HG03432 (cell line): ENCODE results near the gene KCNIP3.

Experiments
- ATAC-seq: cut with Tn5 transposase; IDR thresholded peaks from one replicate; pipeline ENCODE4 v1.9.1; 2021; ENCODE audit warnings: mild to moderate bottlenecking, moderate library complexity; ENCODE audit not compliant: unreplicated experiment

The KCNIP3 gene

DNA sequence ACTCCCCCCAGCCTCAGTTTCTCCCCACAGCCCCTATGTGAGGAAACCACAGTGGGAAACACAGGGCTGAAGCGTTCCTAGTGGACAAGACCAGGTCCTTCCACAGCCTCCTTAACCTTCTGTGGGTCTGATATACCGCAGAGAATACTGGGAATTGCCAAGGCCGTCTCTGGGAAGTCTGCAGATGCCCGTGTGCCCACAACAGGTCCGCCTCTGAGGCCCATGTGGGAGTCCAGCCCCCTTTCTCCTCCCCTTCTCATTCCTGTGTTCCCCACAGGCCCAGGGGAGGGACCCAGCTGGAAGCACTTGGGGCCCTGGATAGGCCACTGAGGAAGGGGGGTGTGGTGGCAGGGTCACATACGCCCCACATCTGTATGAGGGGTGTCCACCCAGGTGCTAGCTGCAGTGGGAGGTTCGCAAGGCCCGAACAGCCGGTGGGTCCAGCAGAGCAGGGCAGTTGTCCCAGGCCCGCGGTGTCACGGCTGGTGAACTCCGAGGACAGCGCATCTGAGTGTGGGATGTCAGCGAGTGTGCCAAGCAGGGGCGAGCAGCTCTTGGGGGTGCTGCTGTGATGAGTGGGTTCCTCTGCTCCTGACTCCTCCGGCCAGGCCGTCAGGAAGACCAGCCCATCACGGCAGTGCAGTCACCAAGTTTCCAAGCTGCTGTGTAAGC is 2.4 kb upstream of the KCNIP3 start:
- no peak for ATAC-seq

GRCh38 chr2:95295376-95295775 is 1.8 kb upstream of the KCNIP3 start:
- no peak for ATAC-seq

DNA sequence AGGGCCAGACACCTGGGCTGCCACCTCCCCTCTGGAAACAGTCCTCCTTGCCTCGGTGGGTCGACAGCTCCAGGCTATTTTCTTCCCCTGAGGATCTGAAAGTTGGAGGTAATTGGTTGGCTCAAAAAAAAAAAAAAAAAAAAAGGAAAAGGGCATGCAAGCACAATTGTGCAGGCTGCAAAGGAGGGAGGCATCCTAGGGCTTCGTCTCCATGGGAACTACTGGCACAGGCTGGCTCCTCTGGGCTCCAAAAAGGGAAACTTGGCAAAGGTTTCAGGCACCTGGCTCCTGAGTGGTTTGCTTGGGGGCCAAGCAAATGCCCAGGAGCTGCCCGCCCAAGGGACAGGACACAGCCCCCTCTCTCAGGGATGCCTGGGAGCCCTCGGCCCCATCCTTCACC is 1.1 kb upstream of the KCNIP3 start:
- no peak for ATAC-seq

GRCh38 chr2:95297639-95298395 is 670 bp downstream of the KCNIP3 start:
- ATAC-seq: no peak

DNA sequence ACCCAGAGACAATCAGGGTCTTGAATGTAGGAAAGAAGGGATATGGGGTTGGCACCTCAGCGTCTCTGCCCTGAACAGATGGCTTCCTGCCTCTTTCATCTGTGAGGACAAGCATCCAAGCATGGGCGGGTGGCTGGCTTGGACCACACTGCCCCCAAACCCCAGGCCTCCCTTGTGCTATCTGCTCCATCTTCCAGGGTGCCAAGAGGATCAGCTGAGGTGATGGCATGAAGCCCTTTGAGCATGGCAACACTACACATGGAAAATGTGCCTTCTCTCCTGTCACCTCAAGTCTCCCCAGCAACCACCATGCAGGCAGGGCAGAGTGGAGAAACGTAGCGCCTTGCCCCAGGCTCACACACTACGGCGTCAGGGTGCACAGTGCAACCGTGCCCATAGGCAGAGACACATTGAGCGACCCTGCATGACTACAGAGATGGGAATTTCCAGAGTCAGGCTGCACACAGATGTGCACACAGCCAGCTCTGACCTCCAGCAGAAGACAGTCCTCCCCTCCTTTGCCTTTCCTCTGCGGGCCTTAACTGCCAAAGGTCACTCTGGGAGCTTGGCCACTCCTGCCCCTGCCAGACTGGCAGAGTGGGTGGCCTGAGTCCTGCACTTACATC is 1.5 kb downstream of the KCNIP3 start:
- no peak for ATAC-seq

GRCh38 chr2:95299961-95300360 is 2.8 kb downstream of the KCNIP3 start:
- no peak for ATAC-seq

- peak; percentile 45 for ATAC-seq
Observed at GRCh38 chr2:95300450-95300849, 3.3 kb downstream of the KCNIP3 start.

DNA sequence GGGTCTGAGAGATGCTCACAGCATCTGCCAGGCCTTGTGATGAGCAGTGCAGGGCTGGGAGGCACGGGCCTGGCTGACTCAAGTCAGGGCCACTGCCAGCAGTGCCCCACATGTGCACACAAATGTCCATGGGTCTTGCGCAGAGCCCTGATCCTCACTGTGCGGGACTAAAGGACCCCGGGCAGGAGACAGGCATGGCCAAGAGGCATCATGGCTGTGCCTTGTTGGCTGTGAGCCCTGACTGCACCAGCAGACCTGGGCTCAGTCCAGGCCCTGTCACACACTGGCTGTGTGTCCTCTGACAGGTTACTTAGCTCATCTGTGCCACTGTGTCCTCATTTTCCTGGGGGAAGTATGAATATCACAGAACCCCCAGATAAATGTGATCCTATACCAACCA is 4.0 kb downstream of the KCNIP3 start:
- no peak for ATAC-seq

- ATAC-seq: no peak
Observed at GRCh38 chr2:95301876-95302641, 4.9 kb downstream of the KCNIP3 start.

- ATAC-seq: no peak
Observed at GRCh38 chr2:95303191-95303919, 6.2 kb downstream of the KCNIP3 start.

GRCh38 chr2:95305380-95306061 is 8.4 kb downstream of the KCNIP3 start:
- no peak for ATAC-seq

DNA sequence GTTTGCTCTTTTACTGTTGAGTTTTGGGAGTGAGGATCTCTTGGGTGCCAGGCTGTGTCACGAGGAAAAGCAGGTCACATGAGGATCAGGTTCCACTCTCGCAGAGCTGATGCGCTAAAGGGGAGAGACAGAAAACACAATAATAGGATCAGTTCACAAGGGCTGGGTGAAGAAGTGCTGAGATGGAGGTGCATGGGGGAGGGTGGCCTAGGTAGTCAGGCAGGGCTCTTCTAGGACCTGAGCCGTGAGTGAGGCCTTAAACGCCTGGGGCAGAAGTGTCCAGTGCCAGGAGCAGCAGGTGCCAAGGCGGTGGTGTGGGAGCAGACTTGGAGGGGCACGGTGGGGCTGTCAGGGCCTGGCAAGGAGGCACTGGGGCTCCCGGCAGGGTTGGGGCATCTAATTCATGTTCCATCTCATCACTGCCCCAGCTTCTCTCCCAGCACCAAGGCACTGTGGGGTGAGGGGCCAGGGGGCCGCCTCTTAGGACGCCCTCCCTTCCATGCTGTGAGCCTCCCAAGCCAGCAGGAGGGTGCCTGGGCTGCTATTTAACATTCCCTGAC is 9.3 kb downstream of the KCNIP3 start:
- no peak for ATAC-seq

GRCh38 chr2:95307036-95307435 is 9.9 kb downstream of the KCNIP3 start:
- no peak for ATAC-seq

DNA sequence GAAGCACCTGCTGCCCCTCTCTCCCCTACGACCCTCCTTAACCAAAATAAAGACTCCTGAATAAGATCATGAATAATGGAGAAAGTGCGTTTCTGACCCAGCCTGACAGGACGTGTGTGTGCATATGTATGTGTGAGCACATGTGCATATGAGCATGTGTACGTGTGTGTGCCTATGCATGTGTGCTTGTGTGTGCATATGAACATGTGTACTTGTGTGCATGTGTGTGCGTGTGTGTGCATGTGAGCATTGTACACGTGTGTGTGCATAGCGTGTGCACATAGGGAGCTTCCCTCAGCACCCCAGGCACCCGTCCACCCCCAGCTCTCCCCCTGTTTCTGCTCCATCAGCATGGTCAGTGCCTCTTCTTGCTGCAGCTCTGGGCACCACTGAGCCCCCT is 10.7 kb downstream of the KCNIP3 start:
- ATAC-seq: no peak

DNA sequence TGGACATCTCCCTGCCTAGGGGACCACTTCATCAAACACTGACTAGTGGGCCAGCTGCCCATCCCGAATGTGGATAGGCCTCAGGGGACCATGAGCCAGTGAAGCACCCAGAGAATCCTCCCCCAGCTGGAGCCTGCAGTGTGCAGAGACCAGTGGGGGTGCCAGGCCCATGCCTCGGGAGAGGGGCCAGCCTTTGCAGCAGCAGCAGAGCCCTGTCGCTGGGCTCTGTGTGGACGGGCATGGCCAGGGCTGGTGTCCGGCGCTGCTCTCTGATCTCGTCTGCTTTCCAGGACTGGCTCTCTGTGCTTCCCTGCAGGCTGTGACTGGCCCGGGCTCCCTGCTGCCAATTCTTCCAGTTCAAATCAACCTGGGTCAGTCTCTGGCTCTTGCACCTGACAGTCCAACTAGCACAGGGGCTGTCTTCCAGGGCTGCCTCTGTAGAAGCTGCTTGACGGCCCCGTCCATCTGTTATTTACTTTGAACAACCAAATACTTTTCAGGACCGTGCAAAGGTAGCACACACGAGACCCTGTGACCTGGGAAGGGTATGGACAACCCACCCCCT is 11.4 kb downstream of the KCNIP3 start:
- ATAC-seq: no peak

- no peak for ATAC-seq
Observed at GRCh38 chr2:95309599-95309998, 12.5 kb downstream of the KCNIP3 start.

DNA sequence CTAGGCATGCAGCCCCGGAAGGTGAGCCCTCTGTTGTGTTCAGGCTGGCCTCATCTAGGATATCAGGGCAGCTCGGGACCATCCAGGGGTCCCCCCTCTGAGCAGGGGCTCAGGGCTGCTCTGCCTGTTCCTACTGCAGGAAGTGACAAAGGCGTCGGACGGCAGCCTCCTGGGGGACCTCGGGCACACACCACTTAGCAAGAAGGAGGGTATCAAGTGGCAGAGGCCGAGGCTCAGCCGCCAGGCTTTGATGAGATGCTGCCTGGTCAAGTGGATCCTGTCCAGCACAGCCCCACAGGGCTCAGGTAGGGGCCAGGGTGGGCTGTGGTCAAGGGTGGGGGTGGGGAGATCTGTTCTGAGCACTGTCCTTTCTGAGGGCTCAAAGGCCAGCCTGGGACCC is 13.1 kb downstream of the KCNIP3 start:
- no peak for ATAC-seq

DNA sequence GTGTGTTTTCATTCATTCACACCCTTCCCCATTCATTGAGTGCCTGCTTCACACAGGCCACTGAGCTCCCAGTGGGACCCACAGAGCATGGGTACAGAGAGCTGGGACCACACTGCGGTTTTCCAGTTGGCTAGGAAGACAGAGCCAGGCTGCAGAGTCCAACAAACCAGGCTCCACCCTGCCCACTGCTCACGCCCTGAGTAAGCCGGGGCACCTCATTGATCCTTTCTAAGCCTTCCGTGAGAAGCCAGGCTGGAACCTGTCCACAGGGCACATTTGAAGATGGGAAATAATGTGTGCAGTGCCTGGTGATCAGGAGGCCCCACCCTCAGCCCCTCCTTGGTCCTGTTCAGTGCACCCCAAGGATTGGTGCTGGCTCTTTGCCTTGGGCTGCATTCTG is 13.5 kb downstream of the KCNIP3 start:
- no peak for ATAC-seq

DNA sequence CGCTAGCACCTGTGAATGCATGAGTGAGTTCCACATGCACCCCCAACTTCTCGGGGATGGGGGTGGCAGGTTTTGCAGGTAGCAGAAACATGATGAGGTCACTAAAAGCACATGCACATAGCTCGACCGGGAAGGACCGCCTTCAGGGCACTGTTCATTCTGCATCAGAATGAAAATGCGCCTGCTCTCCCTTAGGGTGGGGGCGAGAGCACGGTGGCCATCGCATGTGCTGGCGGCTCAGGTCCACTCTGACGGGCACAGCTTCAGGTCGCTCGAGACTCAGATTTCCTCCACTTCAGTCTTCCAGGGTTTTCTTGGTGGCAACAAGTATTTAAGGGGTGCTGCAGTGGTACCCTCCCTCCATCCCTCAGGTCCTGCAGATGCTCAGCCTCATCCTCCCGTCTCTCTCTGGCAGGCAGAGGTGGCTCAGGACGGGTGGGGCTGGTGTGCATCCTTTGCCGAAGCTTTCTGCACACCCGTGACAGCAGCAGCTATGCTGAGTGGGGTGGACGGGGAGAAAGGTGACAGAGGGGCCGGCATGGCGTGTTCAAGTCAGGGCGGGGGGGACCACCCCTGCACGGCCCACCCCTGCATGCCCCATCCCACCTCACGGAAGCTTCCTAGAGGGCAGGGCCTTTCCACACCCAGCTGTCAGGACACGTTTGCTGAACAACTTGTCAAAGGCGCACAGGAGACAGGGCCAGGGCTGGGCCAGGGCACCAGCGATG is 14.8 kb downstream of the KCNIP3 start:
- ATAC-seq: no peak
